ENCODE results near the gene AGFG2.
A peak's percentile ranks its signal among the peaks of the same experiment; 100 is the strongest.

The AGFG2 gene

DNA sequence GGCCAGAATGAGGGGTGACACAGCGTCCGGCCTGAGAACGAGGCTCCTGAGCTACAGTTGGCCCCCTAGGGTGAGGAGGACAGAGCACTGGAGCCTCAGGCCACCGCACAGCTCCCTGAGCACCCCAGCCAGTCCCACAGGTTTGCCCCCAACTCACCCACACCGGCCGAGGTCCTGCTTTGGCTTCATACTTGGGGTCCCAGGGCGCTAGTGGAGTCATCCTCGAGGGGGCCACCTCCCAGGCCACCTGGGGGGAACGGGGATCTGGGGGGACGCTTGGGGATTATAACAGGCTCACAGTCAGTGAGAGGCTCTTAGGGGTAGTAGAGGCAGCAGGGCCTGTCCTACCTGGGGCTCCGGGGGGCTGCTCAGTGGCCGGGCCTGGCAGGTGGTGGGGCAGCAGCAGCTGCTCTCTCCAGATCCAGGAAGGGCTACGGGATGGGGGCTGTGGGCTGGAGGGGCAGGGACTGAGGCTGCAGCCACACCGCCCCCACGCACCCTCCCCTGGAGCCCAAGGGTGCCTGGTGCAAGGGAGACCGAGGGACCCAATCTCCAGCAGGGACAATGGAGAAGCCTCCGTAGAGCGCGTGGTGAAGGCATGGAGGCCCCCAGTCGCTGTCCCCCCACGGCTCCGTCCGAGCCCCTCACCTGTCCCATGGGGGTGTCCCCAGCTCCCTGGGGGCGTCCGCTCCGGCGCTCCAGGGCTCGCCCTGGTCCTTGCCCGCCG lies 34.1 kb downstream of the AGFG2 start:
- no peak for DNase-seq

DNA sequence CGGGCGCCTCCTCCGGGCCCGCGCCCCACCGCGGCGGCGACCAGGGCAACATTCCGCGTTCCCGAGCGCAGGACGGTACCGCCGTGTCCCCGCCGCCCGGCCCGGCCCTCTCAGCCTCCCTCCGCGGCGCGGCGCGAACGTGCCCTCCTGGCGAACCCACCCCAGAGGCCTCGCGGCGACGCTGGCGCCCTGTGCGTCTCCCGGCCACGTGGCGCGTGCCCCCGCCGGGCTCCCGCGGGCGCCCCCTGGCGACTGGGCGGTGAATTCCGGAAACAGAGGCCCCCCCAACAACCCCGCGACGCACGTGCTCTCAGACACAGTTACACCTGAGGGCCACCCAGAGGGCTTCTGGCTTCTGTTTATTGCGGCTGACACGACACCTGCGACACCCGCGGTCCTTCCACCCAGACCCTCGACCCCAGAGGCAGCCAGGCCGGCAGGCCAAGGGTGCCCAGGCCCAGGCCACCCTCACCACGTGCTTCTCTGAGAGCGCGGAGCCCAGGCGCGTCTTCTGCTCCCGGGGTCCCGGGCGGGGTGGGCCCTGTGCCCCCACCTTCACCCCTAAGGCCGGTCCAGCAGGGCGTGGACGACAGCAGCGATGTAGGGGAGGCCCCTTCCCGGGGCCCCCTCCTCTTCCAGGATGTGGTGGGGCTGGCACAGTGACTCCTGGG lies 34.8 kb downstream of the AGFG2 start, which contains the start of gene SAP25:
Gene SAP25 (minus strand): TSS at position 210 of the 671 bp plus-strand sequence. CDS start 158 bp downstream, at position 52.
- DNase-seq = no peak

GRCh38 chr7:100574362-100575205 lies 35.6 kb downstream of the AGFG2 start:
- DNase-seq = no peak

DNA sequence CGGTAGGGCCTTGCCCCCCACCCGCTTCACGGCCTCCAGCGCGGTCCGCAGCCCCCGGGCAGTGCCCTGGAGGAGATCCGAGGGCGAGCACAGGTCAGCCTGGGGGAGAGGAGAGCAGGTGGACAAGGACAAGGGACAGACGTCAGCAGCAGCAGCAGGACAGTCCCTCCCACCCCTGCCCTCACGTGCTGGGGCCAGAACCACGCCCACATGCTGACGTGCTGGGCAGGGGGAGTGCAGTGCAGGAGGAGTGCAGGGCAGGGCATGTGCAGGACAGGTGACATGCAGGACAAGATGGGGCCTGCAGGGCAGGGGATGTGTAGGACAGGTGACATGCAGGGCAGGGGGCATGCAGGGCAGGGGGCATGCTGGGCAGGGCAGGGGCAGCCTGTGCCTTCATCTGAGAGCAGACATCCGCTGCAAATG lies 36.2 kb downstream of the AGFG2 start:
- DNase-seq = no peak

DNA sequence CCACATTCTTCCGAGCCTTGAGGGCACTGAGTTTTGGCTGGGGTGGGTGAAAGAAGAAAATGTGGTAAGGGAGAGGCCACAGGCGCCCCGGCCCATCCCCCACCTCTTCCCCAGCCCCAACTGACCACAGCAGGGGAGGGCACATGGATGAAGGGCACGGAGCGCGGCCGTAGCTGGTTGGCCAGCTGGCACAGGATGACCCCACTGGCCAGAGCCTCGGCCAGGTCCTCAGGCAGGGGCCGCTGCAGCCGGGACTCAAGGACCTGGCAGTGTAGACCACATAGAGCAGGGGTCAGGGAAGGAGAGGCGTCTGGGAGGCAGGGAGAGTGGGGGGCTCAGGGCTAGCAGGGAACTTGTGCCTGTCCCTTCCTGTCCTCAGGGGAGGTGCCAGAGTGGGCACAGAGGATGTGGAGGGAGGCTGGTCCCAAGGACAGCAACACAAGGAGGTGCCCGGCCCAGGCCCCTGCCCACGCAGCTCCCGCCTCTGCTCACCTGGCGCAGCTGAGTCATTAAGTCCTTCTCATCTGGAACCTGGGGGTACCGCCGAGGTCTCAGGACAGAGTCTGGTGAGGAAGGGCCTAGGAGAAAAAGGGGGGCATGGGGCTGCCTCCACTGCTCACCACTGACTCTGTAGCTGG lies 36.9 kb downstream of the AGFG2 start:
- no peak for DNase-seq

- DNase-seq = no peak
These were observed 37.5 kb downstream of the AGFG2 start for GRCh38 chr7:100576384-100576993.

GRCh38 chr7:100577103-100577502 lies 38.1 kb downstream of the AGFG2 start:
- DNase-seq = no peak

DNA sequence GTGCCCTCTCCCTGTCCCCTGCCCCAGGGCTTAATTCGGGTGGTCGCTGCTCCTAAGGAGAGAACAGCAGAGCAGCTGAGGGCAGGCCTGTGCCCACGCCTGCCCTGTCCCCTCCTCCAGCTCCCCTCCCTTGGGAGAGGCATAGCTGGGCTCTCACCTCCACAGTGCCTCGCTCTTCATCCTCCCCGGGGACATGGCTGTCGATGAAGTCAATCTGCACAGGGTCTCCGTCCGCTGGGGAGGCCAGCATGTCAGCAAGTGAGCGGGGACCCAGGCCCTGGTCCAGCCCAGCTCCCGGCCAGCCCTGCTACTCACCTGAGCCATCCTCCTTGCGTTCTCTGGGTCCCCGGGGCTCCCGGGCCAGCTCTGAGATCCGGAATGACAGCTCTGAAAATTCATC lies 38.5 kb downstream of the AGFG2 start:
- DNase-seq = no peak

DNA sequence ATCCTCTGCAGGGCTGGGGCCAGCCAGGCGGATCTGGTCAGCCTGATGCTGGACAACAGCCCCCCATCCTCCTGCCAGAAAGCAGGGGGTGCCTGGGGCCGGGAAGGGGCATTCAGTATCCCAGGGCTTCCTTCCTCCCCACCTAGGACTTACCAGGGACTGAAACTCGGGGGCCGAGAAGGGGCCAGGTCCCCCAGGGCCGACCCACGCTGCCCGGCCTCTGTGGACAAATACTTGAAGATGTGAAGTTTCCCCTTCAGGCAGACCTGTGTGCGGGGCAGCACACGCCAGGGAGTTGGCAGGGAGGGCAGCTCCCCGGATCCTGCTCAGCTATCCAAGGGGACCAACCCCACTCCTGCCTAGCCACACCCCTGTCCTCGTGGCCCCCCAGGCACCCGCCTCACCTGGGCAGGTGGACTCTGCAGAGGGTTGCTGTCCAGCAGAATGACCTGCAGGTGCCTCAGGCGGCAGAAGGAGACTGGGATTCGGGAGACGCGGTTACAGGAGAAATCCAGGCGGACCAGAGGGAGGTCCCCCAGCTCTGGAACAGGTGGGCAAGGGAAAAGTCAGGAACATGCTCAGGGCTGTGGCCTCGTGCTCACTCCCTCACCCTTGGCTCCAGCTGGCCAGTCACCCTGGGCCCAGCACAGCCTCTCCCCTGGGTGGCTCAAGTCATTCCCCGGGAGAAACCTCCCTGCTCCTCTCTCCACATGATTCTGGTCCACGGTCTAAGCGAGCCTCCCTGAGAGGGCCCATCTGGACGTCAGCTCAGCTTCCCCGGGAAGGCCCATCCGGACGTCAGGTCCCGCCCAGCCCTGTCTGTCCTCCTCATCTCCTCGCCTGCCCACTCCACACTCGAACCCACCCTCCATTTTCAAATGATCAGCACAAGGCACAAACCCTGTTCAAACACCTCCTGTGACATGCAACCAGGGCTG lies 39.5 kb downstream of the AGFG2 start:
- no peak for DNase-seq

- no peak for DNase-seq
These were observed 41.7 kb downstream of the AGFG2 start for GRCh38 chr7:100580466-100581283.

- DNase-seq = no peak
These were observed 43.1 kb downstream of the AGFG2 start for GRCh38 chr7:100582041-100582579.

GRCh38 chr7:100582650-100583049 lies 43.6 kb downstream of the AGFG2 start:
- no peak for DNase-seq

DNA sequence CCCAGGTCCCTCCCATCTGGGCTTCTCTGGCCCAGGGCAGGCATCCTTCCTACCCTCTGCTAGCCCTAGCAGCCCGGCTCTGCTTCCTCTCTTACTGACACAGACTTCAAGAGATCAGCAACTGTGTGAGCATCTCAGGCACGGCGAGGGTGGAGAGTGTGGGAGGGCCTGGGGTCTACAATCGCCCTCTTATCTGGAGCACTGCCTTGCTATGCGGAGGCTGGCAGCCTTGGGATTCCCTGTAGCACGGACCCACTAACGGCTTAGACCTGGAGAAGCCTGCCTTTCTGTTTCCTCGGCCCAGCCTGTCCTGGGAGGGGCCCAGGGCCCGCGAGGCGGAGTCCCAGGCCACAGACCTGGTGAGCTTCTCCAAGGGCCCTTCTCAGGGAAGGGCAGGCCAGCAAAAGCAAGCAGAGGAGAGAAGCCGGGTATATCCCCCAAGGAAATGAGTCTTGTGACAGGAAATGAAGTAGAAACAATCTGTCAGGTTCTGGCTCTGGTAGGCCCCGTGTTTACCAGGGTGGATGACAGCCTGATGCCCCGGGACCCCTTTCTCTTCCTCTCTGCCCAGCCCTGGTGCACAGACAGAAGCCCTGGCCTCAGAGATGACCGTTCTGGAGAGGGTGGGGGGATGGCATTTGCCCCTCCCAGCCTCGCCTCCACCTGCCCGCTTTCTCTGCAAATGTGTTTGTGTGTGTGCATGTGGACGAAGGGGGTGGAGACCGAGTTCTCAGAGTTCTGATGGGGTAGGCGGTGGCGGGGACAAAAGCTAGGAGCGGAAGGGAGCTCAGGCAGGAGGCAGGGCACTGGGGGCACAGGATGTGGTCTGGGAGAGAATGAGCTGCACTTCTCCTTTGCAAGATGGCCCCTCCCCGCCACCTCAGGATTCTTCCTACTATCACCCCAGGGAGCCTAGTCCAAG lies 44.4 kb downstream of the AGFG2 start:
- peak; percentile 43 for DNase-seq

DNA sequence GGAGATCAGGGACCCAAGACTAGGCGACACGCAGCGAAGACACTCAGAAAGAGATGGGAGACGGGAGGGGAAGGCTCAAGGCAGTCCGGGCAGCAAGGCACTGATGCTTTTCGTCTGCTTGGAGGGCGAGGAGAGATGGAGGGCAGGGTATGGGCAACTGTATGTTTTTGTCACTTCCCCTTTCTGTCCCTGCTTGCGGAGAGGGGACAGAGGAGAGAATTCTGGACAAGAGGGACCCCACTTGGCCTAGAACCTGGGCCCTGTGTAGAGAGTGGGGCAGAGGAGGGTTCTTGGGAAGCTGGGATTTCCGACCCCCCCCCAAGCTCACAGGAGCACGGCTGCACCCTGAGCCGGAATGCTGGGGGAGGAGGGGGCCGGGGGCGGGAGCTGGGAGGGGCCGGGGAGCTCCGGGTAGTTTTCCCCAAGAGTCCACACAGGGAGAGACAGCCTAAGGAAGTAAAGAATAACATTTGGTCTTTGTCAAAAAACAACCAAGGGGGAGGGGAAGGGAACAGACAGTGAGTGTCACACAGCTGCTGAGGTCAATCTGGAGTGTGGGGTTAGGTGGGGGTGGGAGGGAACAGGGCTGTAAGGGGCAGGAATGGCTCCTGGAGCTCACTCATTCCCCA lies 45.2 kb downstream of the AGFG2 start:
- DNase-seq = no peak

DNA sequence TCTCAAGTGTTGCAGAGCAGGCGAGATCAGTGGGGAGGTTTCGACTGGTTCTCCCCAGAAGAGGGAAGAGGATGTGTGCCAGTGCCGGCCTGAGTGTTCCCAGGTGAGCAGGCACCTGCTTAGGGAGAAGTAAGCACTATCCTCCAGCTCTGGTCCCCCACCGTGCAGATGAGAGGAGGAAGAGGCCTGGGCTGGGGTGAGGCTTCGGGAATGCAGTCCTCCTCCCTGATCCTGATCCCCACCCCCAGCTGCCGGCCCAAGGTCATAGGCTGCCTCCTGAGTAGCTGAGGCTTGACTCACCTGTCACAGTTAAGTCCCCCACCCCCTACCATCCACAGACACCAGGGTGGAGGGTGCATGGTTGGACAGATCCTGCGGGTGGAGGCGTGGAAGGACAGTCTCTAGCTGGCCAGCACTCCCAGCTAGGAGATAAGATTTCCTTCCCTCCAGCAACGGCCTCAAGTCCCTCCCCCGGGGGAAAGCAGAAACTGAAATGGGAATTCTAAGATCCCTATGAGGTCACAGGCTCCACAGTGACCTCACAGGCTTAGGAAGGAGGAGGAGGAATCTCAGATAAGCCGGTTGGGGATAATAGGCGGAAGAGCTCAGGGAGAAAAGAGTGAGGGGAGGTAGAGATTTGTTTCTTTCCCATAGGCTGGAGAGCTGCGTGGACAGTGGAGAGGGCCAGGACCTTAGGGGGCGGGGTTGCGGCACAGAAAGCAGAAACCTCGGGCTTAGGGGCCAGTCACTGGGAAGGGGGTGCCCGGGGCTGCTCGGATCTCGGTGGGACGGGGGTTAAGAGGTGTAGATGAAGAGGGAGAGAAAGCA lies 45.9 kb downstream of the AGFG2 start:
- DNase-seq = peak; percentile 75

DNA sequence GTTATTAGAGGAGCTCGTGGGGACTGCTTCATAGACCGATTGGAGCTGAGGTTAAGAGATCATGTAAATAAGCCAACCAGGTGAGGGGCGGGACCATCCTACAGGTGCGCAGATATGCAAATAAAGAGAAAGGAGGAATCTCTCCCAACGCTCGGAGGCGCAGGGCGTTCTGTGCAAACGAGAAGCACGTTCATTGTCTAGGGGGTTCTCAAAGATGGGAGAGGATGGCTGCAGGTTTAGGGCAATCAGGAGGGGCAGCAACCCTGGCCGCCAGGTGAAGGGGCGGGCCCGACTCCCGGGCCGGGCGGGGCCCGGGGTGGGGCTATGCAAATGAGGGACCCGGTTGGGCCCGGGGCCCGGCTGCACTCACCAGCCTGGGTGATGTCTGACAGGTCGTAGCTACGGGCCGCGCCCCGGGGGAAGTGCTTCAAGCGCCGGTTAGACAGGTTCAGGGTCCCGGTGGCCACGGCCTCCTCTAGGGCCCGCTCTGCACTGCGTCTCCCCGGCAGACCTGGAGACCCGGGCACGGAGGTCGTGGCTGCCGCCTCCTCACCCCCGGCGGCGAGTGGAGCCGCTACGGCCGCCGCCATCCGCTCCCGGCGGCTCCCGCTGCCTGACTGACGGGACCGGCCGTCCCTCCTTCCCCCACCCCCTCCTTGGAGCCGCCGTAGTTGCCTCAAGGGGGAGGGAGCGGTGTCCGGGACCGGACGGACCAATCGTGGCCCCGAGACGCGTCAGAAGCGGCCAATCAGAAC lies 46.7 kb downstream of the AGFG2 start, which contains the start of gene LRCH4:
Gene LRCH4 (minus strand): TSS at position 619 of the 755 bp plus-strand sequence. CDS start 29 bp downstream, at position 590.
- no peak for DNase-seq

Measured in fibroblast of skin of back (primary cell).